Measurements from ENCODE around the gene RANBP1. TPM values are rescaled to one million over a fixed set of nuclear protein-coding genes. Genes with fewer than 3 reads are reported as not detected.

Gene RANBP1
- total and polyA plus RNA-seq, 9 of the 15 experiments (the other 6 are each of a cell fraction or from before 2014, with no cell fraction given): 162 to 2,891 (median 1,289) TPM

GRCh38 chr22:20084547-20085413 lies 31.1 kb upstream of the RANBP1 start (continued):
- TF ChIP-seq ATF1 (CRISPR knock-in tag; IDR thresholded peaks at IDR 0.05) (no peak), ATF1 (tag; IDR thresholded peaks at IDR 0.05) (peak; percentile 91), FIP1L1 (IDR thresholded peaks at IDR 0.05; ENCODE audit: low read depth, low read length, poor library complexity, severe bottlenecking) (peak; percentile 83), RUNX1 (IDR thresholded peaks at IDR 0.05; ENCODE audit: low read depth) (no peak), ZNF407 (IDR thresholded peaks at IDR 0.05; ENCODE audit: low read depth) (no peak), CAMTA2 (CRISPR knock-in tag; conservative IDR thresholded peaks at IDR 0.05) (peak; percentile 96), ZBTB33 (CRISPR knock-in tag; IDR thresholded peaks at IDR 0.05) (no peak), SRF (CRISPR knock-in tag; IDR thresholded peaks at IDR 0.05) (no peak), MYC (IDR thresholded peaks at IDR 0.05; ENCODE audit: low read depth, low read length) (peak; percentile 100), MYC (CRISPR knock-in tag; IDR thresholded peaks at IDR 0.05; ENCODE audit: borderline replicate concordance, low read depth) (peak; percentile 100), E2F1 (CRISPR knock-in tag; IDR thresholded peaks at IDR 0.05) (peak; percentile 93), HMGN3 (IDR thresholded peaks at IDR 0.05; ENCODE audit: borderline replicate concordance, extremely low read depth, insufficient read length, low read depth, low read length) (no peak), HDAC3 (IDR thresholded peaks at IDR 0.05; ENCODE audit: borderline replicate concordance, partially characterized antibody) (no peak), ZBTB17 (CRISPR knock-in tag; IDR thresholded peaks at IDR 0.05) (peak; percentile 71; the same call in 1 of the 2 replicates), ZNF561 (CRISPR knock-in tag; conservative IDR thresholded peaks at IDR 0.05) (no peak), GTF2F1 (IDR thresholded peaks at IDR 0.05; ENCODE audit: low read depth, low read length) (peak; percentile 47; the same call in 1 of the 2 replicates)

Data from K562 (cell line).